Sigmoid colon (tissue), 4 donors: ENCODE results near the gene NECTIN1.

Experiments
- POLR2A ChIP-seq, 2 donors: fragments of 450-650 bp; IDR thresholded peaks; one replicate each; pipeline ENCODE4 v1.6.1; 2016; ENCODE audit warnings: antibody characterized with exemption in 2 of 2, mild to moderate bottlenecking in 2 of 2, moderate library complexity in 2 of 2
- POLR2AphosphoS5 ChIP-seq, 4 donors: sonication (generic); formaldehyde crosslinking; IDR thresholded peaks; one replicate each; pipeline ENCODE4 v1.6.1; 2017; ENCODE audit warnings: antibody characterized with exemption in 4 of 4
- TF ChIP-seq, protein P1 (sequence below), 4 experiments: fragments of 450-650 bp in 3 of 4; fragments of 200-600 bp in 1 of 4; IDR thresholded peaks; one replicate each; pipeline ENCODE4 v1.5.1; 2016 to 2019; ENCODE audit warnings: antibody characterized with exemption in 4 of 4, mild to moderate bottlenecking in 3 of 4, moderate library complexity in 2 of 4

DNA sequence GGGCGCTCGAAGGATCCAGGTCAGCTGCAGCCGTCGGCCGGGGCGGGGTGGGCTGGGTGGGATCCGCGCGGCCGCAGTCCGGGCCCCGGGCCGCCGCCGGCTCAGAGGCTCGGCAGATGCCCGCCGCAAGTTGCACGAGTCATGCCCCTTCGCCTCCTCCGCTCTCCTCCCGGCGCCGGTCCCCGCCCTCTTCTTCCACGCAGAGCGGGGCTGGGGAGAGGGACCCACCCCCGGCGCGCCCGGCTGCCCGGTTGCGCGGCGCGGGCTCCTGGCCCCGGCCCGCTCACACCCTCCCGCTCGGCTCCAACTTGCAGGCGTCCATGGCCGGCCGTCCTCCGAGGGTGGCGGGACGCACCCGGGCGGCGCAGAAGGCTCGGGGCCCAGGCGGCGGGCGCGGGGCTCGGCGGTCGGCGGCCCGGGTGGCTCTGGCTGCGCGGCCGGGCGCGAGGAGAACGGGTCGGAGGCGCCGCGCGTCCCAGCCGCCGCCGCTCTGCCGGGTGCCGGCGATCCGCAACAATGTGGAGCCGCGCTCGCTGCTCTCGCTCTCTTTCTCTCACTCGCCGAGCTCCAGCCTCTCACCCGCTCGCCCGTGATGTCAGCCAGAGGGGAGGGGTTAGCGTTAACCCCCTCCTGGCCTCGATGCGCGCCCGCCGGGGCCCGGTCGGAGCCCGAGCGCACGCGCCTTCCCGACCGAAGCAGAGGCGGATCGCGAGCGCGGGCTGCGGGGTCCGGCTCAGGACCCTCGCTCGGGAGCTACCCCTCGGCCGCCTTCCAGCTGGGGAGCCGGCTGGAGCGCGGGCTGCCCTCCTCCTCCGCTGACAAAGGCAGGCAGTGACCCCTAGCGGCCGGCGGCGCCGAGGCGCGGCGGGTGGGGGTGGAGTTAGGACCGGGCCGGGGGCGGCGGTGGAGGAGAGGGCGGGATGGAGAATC, at the start of gene NECTIN1:
- TF ChIP-seq, protein P1, sequence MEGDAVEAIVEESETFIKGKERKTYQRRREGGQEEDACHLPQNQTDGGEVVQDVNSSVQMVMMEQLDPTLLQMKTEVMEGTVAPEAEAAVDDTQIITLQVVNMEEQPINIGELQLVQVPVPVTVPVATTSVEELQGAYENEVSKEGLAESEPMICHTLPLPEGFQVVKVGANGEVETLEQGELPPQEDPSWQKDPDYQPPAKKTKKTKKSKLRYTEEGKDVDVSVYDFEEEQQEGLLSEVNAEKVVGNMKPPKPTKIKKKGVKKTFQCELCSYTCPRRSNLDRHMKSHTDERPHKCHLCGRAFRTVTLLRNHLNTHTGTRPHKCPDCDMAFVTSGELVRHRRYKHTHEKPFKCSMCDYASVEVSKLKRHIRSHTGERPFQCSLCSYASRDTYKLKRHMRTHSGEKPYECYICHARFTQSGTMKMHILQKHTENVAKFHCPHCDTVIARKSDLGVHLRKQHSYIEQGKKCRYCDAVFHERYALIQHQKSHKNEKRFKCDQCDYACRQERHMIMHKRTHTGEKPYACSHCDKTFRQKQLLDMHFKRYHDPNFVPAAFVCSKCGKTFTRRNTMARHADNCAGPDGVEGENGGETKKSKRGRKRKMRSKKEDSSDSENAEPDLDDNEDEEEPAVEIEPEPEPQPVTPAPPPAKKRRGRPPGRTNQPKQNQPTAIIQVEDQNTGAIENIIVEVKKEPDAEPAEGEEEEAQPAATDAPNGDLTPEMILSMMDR (IDR thresholded peaks at IDR 0.05): peak; percentile 75 to 98 (median 82)
- peak; percentile 76 to 92 (median 82) for TF ChIP-seq POLR2AphosphoS5 (IDR thresholded peaks at IDR 0.05)
- TF ChIP-seq POLR2A (IDR thresholded peaks at IDR 0.05): peak in 1 of 2 donors; percentile 43
